ENCODE measurements around the gene THUMPD1.
A peak's percentile ranks its signal among the peaks of the same experiment; 100 is the strongest.

GRCh38 chr16:20740901-20741521, 607 bp downstream of the THUMPD1 start:
- peak; percentile 58 to 59 for TF ChIP-seq POLR2AphosphoS5 (IDR thresholded peaks at IDR 0.05)
- TF ChIP-seq EP300 (IDR thresholded peaks at IDR 0.05), result no peak
- TF ChIP-seq CTCF (IDR thresholded peaks at IDR 0.05), result no peak
- no peak for TF ChIP-seq POLR2A (IDR thresholded peaks at IDR 0.05; ENCODE audit: low read depth)
